Brain microvascular endothelial cell (primary cell): ENCODE results near the gene PTCHD4.

Experiments
- DNase-seq: peaks from one replicate; pipeline ENCODE4 v3.0.0-alpha.2; 2020
- H3K27ac ChIP-seq: fragments of 250-450 bp; sonication (Bioruptor Pico); 2 replicates; pipeline ENCODE4 v1.5.1; 2020; ENCODE audit warnings: mild to moderate bottlenecking, moderate library complexity
- H3K27me3 ChIP-seq: fragments of 250-450 bp; sonication (Bioruptor Pico); replicated peaks from 2 replicates; pipeline ENCODE4 v1.5.1; 2020; ENCODE audit warnings: mild to moderate bottlenecking
- H3K36me3 ChIP-seq: fragments of 250-450 bp; sonication (Bioruptor Pico); replicated peaks from 2 replicates; pipeline ENCODE4 v1.5.1; 2020; ENCODE audit warnings: mild to moderate bottlenecking
- H3K4me3 ChIP-seq: 2 replicates; pipeline ENCODE4 v1.5.1; 2011; ENCODE audit warnings: low read depth, mild to moderate bottlenecking, control low read depth, low read length, moderate library complexity
- CTCF ChIP-seq: IDR thresholded peaks from 2 replicates; pipeline ENCODE4 v1.5.1; 2011; ENCODE audit warnings: low read depth, mild to moderate bottlenecking, moderate library complexity, low read length, control low read depth, inconsistent platforms; ENCODE audit errors: missing control alignments
- in situ Hi-C: cut with HindIII; loops from 2 replicates; pipeline ENCODE4 v1.10.0; 2017; ENCODE audit warnings: low sequenced_read_pairs, low pct_ligation_motif_present

Gene PTCHD4

DNA sequence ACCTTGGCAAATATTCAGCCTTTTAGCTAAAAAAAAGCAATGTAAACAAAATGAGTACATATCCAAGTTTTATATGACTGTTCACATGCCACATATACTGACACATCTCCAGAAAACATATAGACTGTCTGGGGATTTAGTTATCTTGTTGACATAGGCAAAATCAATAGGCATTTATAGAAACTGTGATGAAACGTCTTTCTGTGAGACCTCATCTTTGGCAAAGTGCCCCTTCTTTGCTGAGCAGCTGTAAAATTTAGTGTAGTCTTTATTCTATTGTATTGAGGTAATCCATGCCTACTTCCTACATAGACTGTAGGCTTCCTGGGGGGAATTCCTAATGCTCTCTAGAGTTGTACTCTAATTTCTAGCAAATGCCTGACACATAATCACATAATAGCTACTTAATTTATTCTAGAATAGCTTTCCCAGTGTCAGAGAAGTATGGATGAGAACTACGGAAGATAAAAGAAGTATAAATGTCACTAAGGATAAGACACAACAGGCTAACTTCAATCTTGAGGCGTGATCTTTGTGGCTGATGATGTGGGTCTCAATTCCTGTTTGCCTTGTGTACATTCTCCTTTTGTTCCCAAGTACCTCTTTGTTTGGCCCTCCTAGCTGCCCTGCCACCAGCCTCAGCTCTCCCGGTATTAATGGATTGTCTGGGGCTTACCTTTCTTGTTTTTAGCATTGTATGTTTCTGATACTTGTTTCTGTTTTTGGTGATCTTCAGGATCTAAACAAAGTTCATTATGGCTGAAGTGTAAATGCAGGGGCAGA, 30.6 kb downstream of the PTCHD4 start:
- Histone ChIP-seq H3K36me3 (no peaks in the 10 kb centered on the region), H3K4me3 (no peak overlapping the region), H3K27me3 (no peaks in the 10 kb centered on the region), H3K27ac (no peak overlapping the region)
- DNase-seq = peak; percentile 16
- in situ Hi-C loops = no loop called here
- TF ChIP-seq CTCF = no peak

GRCh38 chr6:48078120-48078519, 32.9 kb downstream of the PTCHD4 start:
- no peaks in the 10 kb centered on the region for H3K36me3 ChIP-seq
- in situ Hi-C loops = no loop called here

DNA sequence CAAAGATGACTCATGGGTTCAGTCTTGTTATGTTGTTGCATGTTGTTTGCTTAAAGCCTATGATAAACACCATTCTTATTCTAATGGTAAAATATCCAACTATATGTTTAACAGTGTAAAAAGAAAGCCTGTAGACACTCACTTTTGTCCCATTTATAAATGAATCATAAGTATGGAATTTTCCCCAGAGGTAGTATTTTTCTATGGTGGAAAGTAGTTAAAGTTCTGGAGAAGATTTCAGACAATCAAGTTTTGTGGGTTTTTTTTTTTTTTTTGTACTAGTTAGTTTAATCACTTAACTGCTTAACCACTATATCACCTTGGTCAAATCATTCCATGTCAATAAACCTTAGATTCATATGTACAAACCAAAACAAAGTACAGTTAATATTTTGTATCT, 35.8 kb downstream of the PTCHD4 start:
- Histone ChIP-seq H3K4me3 (no peak overlapping the region), H3K27me3 (no peaks in the 10 kb centered on the region), H3K36me3 (no peaks in the 10 kb centered on the region), H3K27ac (no peak overlapping the region)
- in situ Hi-C loops = no loop called here
- TF ChIP-seq CTCF = no peak
- no peak for DNase-seq

More at GRCh38 chr6:48078120-48078519, 32.9 kb downstream of the PTCHD4 start:
- no peak for TF ChIP-seq CTCF
- no peak overlapping the region for H3K27ac ChIP-seq
- H3K27me3 ChIP-seq = no peaks in the 10 kb centered on the region
- no peak overlapping the region for H3K4me3 ChIP-seq
- DNase-seq = no peak

DNA sequence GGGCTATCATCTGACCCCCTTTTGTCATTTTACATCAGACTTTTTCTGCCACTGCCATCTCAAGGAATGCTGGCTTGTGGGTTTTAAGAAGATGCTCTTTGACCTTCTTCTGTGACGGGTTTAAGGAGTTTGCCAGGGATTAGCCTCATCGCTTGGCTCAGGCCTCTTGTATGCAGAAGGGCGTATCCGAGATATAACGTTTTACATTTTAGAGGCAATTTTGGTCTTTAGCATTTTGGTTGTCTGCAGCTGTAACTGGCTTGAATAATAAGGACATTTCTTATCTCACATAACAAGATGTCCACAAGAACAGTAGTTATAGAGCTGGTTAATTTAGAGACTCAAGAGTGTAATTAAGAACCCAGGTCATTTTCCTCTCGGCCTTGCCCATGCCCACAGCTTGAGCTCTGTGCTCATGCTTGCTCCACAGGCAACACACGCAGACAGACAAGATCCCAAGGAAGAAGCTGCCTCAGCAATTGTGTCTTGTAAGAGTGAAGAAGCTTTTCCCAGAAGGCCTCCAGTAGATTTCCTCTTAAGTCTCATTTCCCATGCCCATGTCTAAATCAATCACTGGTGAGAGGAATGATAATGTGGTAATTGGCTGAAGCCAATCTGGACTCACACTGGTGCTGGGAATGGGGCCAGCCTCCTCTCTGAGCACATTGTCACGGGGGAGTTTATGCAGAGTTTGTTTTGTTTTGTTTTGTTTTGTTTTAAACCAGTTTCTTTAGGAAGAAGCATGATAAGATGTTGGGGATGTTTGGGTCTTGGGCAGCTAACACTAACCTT, 36.8 kb downstream of the PTCHD4 start:
- no peak overlapping the region for H3K4me3 ChIP-seq
- TF ChIP-seq CTCF = no peak
- H3K27ac ChIP-seq = no peak overlapping the region
- no peaks in the 10 kb centered on the region for H3K27me3 ChIP-seq
- DNase-seq = no peak
- H3K36me3 ChIP-seq = no peaks in the 10 kb centered on the region
- in situ Hi-C loops = no loop called here

DNA sequence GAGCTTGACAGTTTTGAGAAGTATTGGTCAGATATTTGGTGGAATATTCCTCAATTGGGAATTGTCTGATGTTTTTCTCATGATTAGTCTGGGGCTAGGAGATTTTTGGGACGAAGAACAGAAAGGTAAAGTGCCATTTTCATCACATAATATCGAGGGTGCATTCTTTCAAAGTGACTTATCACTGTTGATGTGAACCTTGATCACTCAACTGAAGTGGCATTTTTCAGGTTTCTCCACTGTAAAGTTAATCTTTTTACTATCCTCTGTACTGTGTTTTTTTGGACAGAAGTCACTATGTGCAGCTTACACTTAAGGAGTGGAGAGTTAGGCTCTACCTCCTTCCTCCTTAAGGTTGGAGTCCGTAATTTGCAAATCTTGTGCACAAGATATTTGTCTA, 39.2 kb downstream of the PTCHD4 start:
- no peaks in the 10 kb centered on the region for H3K36me3 ChIP-seq
- peaks cover 6% of the 10 kb centered on the region for H3K27me3 ChIP-seq
- TF ChIP-seq CTCF = no peak
- no peak overlapping the region for H3K27ac ChIP-seq
- in situ Hi-C loops = no loop called here
- no peak for DNase-seq
- no peak overlapping the region for H3K4me3 ChIP-seq
